Activated CD4-positive, CD25-positive, alpha-beta regulatory T cell (primary cell): Measurements from ENCODE around the gene CSF2RB.

ENCODE experiments used
- DNase-seq, 4 experiments: peaks; one replicate each; lab custom pipeline; 2025; lab: John Stamatoyannopoulos, UW

The CSF2RB gene

DNA sequence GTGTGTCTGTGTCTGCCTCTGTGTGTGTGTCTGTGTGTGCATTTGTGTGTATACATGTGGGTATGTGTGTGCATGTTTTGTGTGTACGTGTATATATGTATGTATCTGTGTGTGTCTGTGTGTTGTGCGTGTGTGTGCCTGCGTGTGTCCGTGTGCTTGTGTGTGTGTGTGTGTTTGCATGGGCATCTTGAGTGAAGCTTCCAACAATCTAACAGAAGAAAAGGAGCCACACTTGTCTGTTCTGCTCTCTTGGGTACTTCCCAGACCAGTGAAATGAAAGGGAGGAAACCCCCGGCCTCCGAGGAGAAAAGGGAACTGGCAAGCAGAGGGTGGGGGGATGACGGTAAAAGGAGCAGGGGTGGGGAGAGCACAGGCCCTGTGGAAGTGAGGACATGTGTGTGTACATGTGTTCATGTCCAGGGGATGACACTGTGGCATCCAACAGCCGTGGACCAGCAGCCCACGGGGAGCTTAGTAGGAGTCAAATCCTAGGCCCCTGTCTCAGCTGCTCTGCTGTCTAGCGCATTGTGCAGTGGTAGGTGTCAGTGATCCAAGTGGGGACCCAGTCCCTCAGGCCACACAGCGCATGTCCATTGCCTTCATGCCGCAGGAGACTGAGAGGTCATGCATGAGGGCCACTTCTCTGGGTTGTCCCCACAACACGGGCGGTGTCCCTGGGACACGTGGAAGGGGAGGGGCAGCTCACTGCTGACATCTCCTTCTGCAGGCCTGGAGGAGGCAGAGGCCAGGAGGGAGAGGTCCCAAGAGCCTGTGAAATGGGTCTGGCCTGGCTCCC lies 8.1 kb downstream of the CSF2RB start:
- no peak for DNase-seq

DNA sequence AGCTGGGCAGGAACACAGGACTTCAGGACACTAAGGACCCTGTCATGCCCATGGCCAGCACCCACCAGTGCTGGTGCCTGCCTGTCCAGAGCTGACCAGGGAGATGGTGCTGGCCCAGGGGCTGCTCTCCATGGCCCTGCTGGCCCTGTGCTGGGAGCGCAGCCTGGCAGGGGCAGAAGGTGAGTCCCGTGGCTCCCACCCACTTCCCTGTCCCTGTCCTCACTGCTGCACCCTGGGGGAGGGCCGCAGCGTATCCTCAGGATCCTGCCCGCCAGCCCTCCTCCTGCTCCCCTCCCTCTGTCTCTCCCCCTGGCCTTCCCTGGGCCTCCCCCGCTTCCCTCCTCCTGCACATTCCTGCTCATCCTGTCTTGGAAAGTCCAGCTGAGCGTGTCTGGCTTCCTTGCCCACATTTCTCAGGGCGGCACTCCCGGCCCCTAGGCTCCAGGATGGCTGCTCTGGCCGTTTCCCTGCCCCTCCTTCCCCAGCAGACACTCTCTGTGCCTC lies 8.7 kb downstream of the CSF2RB start:
- DNase-seq = no peak

DNA sequence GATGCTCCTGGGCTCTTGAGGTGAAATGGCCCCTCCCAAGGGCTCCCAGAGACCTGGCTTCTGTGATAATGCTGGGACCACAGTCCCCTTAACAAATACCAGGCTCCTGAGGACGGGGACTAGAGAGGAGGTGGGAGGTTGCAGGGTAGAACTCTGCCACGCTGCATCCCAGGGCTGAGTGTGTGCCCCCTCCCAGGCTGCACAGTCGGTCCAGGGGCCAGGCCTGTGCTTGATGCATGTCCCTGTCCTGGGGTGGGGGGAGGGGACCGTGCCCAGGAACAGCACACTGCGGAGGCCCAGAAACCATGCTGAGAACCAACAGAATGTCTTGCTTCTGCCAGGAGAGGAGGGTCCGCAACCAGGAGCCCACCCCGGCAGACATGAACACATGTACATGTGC lies 9.3 kb downstream of the CSF2RB start:
- DNase-seq = no peak

DNA sequence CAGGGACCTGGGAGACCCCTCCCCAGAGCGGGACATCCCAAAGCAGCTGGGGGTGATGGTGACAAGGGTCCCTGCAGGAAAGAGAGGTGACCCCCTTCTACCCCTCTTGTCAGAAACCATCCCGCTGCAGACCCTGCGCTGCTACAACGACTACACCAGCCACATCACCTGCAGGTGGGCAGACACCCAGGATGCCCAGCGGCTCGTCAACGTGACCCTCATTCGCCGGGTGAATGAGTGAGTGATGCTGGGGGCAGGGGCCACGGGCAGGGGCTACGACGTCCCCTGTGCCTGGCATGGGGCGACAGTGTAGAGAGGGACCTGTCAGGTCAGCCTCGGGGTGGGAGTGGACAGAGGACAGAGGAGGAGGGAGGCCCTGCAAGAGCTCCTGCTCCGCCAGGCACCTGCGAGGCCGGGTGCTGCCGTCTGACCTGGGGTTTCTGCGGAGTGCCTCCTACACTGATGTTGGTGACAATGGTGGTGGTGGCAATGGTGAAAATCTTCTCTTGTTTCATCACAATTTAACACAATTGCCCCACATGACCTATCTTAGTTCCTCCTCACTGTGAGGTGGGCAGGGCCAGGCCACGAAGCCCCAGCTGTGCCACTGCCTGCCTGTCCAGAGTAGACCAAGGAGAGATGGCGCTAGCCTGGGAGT lies 9.8 kb downstream of the CSF2RB start:
- no peak for DNase-seq

DNA sequence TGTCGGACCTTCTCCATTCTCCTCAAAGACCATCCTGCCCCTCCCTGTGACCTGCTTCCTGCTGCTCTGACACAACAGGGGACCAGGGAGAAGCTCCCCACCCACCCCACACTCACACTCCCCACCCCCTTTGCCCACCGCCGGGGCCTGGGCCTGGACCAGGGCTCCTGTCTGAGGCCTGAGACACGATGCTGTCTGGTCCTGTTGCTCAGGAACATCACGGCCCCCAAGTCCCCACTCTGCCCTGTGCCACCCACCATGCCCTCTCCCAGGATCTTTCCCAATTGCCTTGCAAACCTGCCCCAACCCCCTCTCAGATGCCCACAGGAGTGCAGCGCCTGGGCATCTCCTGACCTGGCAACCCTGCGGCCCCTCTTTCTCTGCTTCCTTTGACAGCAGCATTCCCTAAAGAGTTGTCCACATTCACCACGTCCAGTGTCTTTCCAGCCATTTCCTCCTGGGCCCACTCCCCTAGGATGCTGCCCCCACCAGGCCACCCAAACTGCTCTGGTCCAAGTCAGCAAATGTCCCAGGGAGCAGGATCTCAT lies 10.8 kb downstream of the CSF2RB start:
- no peak for DNase-seq

DNA sequence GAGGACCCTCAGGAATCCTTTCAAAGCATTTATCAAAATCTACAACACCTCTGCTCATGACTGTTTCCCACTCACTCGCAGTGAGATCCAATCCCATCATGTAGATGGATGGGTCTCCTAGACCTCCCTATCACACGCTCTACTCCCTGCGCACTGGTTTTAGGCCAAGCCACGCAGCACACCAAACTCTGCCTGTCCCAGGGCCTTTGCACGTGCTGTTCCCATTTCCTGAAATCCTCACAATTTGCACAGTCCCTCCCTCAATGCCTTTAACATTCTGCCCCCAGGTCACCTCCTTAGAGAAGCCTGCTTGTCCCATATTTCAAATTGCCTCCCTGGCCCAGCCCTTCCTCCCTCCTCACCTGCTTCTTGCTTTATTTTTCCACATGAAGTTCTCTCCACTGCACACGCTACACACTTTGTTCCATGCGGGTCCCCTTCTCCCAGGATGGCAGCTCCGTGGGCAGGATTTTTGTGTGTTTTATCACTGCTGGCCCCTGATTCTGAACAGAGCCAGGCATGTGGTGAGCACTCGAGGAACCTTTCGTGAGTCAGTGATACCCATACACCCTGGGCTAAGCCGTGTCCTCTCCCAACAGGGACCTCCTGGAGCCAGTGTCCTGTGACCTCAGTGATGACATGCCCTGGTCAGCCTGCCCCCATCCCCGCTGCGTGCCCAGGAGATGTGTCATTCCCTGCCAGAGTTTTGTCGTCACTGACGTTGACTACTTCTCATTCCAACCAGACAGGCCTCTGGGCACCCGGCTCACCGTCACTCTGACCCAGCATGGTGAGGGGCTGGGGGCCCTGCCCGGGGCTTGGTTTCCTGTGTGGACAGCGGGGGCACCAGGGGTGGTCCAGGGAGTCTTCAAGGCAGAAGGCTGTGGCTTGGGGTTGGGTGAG lies 12.2 kb downstream of the CSF2RB start:
- DNase-seq = no peak

DNA sequence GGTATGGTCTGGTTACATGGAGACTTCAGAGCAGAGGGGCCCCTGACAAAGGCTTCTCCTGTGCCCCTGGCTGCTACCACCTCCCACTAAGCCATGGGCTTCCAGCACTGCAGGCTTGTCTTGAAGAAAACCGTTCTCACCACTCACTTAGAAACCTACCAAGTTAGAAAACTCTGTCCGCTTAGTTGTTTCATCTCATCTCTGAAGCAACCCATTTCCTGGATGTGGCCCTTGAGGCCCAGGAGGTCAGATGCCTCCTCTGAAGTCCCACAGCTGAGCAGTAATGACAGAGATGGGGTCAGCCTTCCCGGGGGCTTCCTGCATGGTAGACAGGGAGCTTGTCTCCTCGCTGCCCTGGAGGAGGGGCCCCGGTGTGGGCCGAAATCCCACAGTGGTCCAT lies 12.9 kb downstream of the CSF2RB start:
- DNase-seq = no peak

DNA sequence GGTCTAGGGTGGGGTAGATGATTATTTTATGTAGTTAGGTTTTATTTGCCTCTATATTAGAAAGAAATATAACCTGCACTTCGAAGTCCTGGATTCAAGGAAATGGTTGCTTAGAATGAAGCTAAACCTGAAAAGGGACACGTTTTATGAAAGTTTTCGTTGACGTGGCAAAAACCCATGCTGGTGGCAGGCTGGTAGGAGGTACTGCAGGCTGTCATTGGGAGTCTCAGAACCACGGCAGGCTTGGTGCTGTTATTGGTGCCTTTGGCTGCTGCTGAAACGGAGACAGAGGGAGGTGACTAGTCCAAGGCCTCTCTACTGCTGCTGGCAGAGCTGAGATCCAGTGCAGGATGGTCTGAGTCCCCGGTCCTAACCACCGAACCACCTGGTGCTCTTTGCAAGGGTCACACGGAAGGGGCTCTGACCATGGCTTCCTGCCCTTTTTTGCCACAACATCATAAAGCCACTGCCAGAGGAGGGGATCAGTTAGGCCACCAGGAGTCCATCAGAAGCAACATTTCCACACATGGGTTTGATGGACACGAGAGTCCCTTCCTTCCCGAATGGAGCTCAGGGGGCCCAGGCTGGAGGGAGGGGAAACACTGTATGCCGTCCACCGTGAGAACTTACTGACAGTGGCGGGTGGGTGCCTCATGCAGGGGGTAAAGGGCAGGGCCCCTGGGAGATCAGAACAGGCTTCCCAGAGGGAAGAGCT lies 13.4 kb downstream of the CSF2RB start:
- no peak for DNase-seq

DNA sequence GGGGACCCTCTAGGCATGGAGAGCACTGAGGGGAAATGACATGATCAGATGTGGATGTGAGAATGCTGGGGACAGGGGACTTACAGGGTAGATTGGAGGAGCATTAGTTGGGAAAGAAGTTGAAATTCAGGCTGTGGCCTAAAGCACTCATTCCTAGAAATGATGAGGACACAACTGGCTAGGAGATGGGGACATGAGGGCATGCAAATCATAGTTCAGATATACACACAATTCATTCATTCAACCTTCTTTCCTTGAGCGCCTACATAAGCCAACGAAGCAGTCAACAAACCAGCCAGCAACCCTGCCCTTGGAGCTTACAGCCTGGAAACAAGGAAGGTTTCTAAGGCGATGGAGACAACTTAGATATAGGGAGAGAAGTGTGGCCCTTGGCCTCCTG lies 14.2 kb downstream of the CSF2RB start:
- no peak for DNase-seq

DNA sequence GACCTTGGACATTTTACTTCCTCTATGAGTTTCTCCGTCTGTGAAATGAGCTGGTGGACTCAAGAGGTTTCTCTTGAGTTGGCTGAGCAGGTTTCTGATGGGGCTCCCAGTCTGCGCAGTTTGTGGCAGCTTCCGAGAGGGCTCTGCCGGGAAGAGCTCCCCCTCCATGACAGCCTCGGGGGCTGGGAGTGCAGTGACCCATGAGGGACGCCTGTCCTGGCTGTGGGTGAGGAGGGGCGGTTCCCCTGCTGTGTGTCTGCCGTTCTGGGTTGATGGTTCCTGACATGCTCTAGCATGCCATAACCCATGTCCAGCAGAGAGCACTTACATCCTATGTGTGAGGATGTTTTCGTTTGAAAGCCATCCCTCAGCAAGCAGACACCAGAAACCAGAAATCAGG lies 14.8 kb downstream of the CSF2RB start:
- DNase-seq = no peak

DNA sequence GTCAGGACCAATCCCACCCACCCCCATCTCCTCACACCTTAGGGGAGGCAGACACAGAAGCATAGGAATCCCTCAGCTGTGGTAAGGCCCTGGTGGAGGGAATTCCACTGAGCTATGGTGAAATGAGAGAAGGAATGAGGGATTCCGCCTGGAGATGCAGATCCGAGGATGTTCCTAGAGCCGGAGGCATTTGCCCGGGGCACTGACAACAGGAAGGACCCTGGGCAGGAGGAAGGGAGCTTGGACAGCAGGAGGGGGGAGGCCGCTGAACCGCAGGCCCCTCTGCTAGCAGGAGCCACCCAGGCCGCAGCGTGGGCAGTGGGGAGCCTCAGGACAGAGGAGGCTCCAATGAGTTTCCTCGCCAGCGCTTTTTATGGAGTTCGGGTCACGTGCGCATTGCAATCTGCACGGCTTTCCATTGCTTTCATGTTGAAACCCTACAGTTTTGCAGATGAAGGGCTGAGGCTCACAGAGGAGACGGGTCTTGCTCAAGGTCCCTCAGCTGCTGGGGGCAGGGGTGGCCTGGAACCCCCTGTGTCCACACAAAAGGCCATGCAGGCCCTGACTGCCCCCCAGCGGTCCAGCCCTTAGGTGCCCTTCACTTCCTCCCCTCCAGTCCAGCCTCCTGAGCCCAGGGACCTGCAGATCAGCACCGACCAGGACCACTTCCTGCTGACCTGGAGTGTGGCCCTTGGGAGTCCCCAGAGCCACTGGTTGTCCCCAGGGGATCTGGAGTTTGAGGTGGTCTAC lies 15.5 kb downstream of the CSF2RB start:
- DNase-seq = no peak

DNA sequence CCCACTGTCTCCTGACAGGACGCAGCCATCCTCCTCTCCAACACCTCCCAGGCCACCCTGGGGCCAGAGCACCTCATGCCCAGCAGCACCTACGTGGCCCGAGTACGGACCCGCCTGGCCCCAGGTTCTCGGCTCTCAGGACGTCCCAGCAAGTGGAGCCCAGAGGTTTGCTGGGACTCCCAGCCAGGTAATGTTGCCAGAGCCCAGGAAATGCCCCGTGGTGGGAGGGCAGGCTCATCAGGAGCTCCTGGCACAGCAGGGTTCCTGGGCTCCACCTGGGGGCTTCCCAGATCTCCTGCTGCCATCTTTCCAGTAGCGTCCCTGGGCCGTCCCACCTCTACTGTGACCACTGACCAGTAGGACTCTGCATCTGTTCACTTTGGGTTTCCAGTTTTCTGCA lies 16.2 kb downstream of the CSF2RB start:
- no peak for DNase-seq

DNA sequence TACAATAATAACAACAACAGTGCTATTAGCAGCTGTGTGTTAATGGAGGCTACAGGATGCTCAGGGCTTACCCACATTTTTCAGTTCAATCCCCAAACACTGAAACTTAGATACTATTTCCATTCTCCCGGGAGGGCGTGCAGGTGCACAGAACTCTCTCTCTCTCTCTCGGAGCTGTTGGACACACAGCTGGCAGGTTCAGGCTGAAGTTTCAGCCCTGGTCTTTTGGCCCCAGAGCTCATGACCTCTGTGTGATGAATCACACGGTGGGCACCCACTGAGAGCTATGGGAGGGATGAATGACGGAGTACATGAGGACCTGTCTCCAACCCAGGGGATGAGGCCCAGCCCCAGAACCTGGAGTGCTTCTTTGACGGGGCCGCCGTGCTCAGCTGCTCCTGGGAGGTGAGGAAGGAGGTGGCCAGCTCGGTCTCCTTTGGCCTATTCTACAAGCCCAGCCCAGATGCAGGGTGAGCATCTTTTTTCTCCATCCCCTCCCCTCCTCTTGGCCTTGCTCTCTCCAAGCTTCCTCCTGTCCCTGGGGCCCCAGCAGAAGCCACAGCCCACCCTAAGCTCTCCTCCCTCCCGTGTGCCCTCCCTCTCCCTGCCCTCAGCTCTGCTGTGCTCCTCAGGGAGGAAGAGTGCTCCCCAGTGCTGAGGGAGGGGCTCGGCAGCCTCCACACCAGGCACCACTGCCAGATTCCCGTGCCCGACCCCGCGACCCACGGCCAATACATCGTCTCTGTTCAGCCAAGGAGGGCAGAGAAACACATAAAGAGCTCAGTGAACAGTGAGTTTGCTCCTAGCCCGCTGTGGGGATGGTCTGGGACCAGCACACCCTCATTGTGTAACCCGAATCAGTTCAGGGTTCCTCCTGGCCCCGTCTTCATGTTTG lies 16.9 kb downstream of the CSF2RB start:
- no peak for DNase-seq

DNA sequence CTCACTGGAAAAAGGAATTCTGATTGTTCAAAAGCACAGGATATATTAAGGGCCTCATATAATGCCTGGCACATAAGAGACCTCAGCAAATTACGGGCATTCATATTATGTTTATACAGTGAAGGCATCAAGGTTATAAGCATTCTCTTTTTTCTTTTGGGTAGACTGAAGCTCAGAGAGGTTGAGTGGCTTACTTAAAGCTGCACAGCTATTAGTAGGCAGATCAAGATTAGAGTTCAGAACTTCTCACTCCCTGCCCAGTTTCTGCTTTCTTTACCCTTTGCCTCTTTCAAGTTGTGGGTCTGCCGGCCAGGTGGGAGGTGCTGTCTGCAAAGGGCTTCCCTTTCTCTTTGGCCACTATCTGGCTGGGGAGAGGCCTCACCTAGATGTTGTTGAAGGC lies 18.0 kb downstream of the CSF2RB start:
- DNase-seq = no peak

DNA sequence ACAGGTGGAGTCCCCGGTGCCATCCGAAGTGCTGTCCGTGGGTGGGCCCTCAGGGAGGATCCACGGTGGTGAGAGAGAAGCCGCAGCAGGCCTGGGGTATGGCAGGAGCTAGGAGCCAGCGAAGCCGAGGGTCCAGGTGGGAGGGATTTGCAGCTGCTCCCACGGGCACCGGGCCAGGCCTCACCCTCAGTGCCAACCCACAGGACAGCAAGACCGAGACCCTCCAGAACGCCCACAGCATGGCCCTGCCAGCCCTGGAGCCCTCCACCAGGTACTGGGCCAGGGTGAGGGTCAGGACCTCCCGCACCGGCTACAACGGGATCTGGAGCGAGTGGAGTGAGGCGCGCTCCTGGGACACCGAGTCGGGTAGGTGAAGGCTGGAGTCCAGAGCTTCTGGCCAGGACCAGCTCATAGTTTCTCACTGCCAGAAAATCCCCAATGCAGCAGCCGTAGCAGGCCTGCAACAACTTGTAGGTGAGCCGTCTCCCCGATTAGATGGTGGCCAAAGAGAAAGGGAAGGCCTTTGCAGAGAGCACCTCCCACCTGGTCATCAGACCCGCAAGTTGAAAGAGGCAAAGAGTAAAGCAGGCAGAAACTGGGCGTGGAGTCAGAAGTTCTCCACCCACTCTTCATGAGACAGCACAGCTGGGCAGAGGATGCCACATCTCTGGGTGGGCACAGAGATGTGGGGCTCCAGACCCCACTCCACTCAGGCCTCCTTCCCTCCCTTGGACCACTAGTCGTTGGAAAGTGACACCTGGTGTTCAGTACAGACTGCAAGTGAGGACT lies 20.4 kb downstream of the CSF2RB start:
- DNase-seq = no peak

DNA sequence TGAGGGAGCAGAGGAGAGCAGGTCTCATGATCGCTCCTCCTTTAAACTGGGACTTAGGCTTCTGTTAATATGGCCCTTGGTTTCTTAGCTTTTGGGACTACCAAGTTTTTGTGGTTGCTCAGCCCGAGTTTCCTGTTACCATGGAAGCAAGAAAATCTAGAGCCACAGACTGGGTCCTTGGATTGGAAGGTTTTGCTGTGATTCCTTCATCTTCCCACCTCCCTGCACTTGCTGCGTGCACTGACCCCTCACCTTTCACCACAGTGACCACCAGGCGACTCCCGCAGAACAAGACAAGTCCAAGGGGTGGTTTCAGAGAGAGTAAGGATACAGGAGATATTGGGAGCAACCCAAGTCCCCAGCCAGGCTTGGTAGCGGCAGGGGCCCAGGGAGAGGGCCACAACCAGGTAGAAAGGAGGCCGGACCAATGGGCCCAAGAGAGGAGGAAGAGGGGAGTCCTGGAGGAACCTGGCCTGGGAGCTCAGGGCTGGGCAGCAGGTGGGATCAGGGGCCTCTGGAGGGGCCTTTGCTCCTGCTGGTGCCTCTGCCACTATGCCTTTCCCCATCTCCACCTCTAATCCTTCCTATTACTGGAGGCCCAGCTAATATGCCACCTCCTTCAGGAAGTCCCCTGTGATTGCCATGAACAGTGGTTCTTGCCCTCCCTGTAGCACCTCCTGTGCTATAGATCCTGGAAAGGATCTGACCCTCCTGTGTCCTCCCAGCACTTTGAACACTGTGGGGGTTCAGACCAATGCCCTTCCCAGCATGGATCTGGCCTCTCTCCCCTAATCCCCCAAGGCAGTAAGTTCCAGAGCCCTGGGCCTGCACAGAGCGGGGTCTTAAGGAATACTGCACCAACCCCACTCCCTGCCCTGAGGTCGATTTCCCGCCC lies 21.2 kb downstream of the CSF2RB start:
- DNase-seq = no peak

DNA sequence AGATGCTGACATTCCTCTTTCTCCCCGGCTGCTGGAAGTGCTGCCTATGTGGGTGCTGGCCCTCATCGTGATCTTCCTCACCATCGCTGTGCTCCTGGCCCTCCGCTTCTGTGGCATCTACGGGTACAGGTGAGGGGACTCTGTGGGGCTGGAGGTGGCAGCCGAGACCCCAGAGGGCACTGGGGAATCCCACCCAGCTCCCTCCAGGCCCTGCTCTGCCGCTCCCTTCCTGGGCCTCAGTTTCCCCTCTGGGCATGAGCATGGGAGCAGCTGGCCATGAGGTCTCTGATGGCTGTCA lies 21.8 kb downstream of the CSF2RB start:
- no peak for DNase-seq

DNA sequence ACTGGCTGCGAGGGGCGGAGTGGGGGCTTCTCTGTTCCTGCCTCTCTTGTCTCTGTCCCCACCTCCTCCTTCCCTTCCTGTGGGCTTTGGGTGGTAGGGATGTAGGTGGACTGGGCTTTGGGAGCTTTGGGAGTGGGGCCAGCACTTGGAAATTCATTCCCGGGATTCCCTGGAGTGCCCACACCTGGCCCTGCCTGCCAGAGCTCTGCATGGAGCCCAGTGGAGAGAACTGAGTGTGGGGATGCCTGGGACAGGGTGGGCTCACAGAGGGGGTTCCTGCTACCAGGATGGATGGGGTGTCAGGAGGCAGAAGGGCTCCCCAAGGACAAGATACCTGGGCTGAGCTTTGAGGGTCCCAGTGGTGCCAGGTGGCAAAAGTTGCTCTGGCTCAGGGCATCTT lies 22.3 kb downstream of the CSF2RB start:
- DNase-seq = no peak
